Right atrium auricular region (tissue), 2 donors: ENCODE data around the gene MLX. TPM values are rescaled to one million over a fixed set of nuclear protein-coding genes. Genes with fewer than 3 reads are reported as not detected.

Source experiments
- DNase-seq: peaks from one replicate; pipeline ENCODE4 v3.0.0-alpha.2; 2019; ENCODE audit warnings: low spot score
- H3K27ac ChIP-seq, 2 donors: fragments of 200-600 bp; sonication (generic); 1 replicate in 1 of 2; 2 replicates in 1 of 2; pipeline ENCODE4 v1.5.1; 2016 to 2019
- H3K27me3 ChIP-seq, 2 donors: fragments of 200-600 bp; sonication (generic); one replicate each; pipeline versions ENCODE4 v1.5.1 to v1.6.0; 2017 to 2019
- H3K36me3 ChIP-seq: fragments of 200-600 bp; sonication (generic); one replicate; pipeline ENCODE4 v1.5.1; 2016
- H3K4me1 ChIP-seq, 2 donors: fragments of 200-600 bp; sonication (generic); one replicate each; pipeline versions ENCODE4 v1.5.1 to v1.6.0; 2017 to 2019
- H3K4me3 ChIP-seq, 2 donors: fragments of 200-600 bp; sonication (generic); 1 replicate in 1 of 2; 2 replicates in 1 of 2; pipeline ENCODE4 v1.5.1; 2017 to 2019; ENCODE audit warnings: mild to moderate bottlenecking in 1 of 2, moderate library complexity in 1 of 2
- H3K9me3 ChIP-seq, 2 donors: fragments of 200-600 bp; sonication (generic); one replicate each; pipeline ENCODE4 v1.5.1; 2019
- CTCF ChIP-seq, 2 donors: fragments of 200-600 bp; sonication (generic); IDR thresholded peaks; one replicate each; pipeline ENCODE4 v1.5.1; 2019; ENCODE audit warnings: antibody characterized with exemption in 2 of 2
- total RNA-seq, 2 donors: library from RNA; depleted of rRNA; stranded (reverse); fragments of >200 nt; gene quantifications; one replicate each; pipeline ENCODE4 v1.1.0, GENCODE V29; 2016

Gene MLX
- total RNA-seq, 2 donors from 2014 or later = 40.1 to 63.6 TPM

DNA sequence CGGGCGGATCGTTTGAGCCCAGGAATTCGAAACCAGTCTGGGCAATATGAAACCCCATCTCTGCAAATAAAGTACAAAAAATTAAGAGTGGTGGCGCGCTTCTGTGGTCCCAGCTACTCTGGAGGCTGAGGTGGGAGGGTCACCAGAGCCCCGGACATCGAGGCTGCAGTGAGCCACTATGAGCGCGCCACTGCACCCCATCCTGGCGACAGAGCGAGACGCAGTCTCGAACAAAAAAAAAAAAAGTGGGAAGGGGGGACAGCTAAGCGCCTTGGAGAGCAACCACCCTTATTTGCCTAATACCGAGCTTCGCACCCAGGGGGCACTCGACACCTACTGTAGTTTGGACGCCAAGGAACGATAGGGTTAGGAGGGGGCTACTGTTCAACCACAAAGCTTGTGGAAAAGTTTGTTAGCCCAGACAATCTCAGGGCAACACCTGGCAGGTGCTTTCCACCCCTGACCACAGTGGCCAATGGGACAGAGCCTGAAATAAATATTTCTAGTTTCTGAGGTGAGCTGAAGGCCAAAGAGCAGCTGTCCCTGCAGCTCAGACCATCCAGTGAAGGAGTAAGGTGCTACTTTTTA lies 11.5 kb downstream of the MLX start:
- peak overlapping the region; percentile 84 to 94 for H3K27ac ChIP-seq
- DNase-seq = peak; percentile 79
- peaks cover 46% of the 10 kb centered on the region for H3K36me3 ChIP-seq
- TF ChIP-seq CTCF (IDR thresholded peaks at IDR 0.05) = peak in 1 of 2 donors; percentile 82
- H3K4me1 ChIP-seq = peaks cover 0 to 22% of the 10 kb centered on the region in 2 donors
- peak overlapping the region; percentile 66 to 68 for H3K4me3 ChIP-seq
- H3K9me3 ChIP-seq = no peaks in the 10 kb centered on the region
- no peaks in the 10 kb centered on the region for H3K27me3 ChIP-seq

DNA sequence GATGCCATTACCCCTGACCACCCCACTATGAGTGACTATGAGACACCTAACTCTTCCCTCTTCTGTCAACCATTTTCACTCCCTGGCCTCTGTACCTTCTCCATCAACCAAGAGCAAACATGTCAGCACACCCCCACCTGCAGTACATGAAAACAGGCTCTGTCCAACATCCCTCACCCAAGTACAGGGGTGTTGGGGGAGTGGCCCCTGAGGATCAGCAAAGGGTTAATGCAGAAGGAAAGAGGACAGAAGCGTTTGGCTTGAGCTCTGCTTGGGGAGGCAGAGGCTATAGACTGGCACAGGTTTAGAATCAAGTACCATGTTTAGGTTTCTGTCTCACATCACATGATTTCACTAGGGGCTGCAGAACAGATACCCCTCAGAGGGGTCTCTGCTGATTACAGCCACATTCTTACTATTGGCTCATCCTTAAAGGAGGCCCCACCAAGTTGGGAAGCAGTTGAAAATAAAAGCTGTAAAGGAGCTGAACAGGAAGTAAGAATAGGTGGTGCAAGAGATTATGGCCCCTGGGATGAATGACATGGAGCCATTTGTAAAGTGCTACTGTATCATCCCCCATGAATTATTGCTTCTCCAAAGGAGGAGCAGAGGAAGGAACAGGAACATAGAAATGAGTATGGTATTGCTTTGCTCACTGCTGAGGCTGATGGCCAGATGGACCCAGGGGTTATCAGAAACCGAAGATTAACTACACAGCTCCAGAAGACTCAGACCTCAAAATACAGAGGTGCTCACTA lies 13.1 kb downstream of the MLX start:
- H3K4me3 ChIP-seq = no peak overlapping the region
- TF ChIP-seq CTCF (IDR thresholded peaks at IDR 0.05) = no peak
- H3K27me3 ChIP-seq = no peaks in the 10 kb centered on the region
- peaks cover 53% of the 10 kb centered on the region for H3K36me3 ChIP-seq
- no peaks in the 10 kb centered on the region for H3K9me3 ChIP-seq
- DNase-seq = no peak
- peaks cover 0 to 22% of the 10 kb centered on the region in 2 donors for H3K4me1 ChIP-seq
- H3K27ac ChIP-seq = no peak overlapping the region

DNA sequence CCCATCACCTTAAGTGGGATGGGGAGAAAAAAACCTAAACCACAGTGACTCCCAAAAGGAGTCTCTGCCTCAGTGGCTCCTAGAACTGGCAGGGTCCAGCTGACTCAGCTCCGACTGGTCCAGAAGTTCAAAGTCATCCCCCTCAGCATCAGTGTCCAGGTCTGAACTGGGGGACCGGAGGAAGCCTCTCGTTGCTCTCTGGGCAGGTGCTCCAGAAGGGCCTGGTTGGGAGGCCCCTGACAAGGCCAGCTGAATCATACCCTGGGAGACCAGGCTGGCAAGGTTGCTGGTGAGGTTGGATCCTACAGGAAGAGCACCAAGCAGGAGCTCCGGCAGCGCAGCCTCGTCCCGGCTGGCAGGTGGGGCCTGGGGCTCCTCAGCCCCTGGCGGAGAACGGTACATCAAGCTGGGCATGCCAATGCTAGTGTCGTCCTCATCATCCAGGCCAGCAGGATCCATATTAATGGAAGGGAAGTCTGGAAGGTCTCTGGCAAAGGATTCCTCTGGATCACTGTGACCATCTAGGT lies 14.9 kb downstream of the MLX start:
- Histone ChIP-seq H3K9me3 (no peaks in the 10 kb centered on the region), H3K27me3 (no peaks in the 10 kb centered on the region), H3K36me3 (peaks cover 71% of the 10 kb centered on the region), H3K4me3 (no peak overlapping the region), H3K27ac (no peak overlapping the region), H3K4me1 (peaks cover 0 to 23% of the 10 kb centered on the region in 2 donors)
- DNase-seq = no peak
- no peak for TF ChIP-seq CTCF (IDR thresholded peaks at IDR 0.05)

DNA sequence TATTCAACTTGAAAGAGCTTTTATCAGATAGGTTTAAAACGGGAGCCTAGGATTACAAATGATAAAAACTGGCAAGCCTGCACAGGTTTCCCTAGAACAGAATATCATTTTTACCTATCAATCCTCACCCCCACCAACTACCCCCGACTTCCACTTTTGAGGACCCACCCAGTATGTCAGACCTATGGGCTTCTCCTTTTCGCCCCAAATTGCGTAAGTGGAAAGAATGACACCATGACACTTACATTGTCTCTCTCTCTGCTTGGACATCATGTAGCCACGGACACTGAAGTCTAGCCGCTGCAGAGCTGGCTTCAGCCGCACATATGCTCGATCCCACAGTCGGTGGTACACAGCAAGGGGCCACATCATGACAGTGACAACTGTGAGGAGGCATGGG lies 18.0 kb downstream of the MLX start:
- no peak for DNase-seq
- Histone ChIP-seq H3K27ac (no peak overlapping the region), H3K27me3 (no peaks in the 10 kb centered on the region), H3K4me3 (no peak overlapping the region), H3K9me3 (no peaks in the 10 kb centered on the region), H3K4me1 (peaks cover 0 to 5% of the 10 kb centered on the region in 2 donors), H3K36me3 (peaks cover 93% of the 10 kb centered on the region)
- TF ChIP-seq CTCF (IDR thresholded peaks at IDR 0.05) = no peak

DNA sequence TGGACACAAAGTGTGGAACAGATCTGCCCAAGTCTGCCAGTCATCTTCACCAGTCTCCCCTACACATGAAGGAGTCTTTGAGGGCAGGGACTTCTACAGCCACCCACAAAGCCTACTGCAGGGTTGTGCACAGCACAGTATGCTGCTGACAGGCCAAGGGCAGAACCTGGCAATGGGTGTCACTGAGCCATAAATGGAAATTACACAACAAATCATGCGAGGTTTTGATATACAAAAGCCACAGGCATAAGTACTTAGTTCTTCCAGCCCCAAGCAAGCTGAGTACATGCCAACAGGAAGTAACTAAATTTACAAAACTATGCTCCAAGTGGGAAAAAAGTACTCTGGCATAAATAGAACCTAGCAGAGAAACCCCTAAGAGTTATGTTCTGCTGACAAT lies 18.5 kb downstream of the MLX start:
- no peak overlapping the region for H3K27ac ChIP-seq
- no peak for TF ChIP-seq CTCF (IDR thresholded peaks at IDR 0.05)

More for the DNA sequence above, 18.5 kb downstream of the MLX start:
- no peaks in the 10 kb centered on the region for H3K9me3 ChIP-seq
- H3K36me3 ChIP-seq = peaks cover 93% of the 10 kb centered on the region
- no peak overlapping the region for H3K4me3 ChIP-seq
- peaks cover 0 to 5% of the 10 kb centered on the region in 2 donors for H3K4me1 ChIP-seq
- H3K27me3 ChIP-seq = no peaks in the 10 kb centered on the region
- no peak for DNase-seq
